Measurements from ENCODE around the gene HEPN1.

Gene HEPN1

GRCh38 chr11:124918950-124919349 is at the start of gene HEPN1:
HEPN1 (plus strand) TSS chr11:124919250.
- no peak within 1 kb of the TSS for H3K4me3 ChIP-seq (ENCODE audit: low read depth, low read length)

DNA sequence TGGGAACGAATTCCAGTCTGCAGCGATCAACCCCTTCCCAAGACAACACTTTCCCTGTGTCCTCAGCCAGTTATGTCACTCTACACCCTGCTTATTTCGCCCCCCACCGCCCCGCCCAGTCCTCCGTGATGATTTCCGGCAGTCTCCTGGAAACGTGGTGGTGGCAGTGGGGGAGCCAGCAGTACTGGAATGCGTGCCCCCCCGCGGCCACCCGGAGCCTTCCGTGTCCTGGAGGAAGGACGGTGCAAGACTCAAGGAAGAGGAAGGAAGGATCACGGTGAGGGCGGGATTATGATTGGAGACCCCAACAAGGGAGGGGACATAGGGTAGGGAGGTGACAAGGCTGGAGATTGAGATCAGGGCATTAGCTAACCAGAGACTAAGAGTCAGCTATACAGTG is 49.7 kb upstream of the HEPN1 start:
- TF ChIP-seq, protein P1, sequence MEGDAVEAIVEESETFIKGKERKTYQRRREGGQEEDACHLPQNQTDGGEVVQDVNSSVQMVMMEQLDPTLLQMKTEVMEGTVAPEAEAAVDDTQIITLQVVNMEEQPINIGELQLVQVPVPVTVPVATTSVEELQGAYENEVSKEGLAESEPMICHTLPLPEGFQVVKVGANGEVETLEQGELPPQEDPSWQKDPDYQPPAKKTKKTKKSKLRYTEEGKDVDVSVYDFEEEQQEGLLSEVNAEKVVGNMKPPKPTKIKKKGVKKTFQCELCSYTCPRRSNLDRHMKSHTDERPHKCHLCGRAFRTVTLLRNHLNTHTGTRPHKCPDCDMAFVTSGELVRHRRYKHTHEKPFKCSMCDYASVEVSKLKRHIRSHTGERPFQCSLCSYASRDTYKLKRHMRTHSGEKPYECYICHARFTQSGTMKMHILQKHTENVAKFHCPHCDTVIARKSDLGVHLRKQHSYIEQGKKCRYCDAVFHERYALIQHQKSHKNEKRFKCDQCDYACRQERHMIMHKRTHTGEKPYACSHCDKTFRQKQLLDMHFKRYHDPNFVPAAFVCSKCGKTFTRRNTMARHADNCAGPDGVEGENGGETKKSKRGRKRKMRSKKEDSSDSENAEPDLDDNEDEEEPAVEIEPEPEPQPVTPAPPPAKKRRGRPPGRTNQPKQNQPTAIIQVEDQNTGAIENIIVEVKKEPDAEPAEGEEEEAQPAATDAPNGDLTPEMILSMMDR (IDR thresholded peaks at IDR 0.05; ENCODE audit: low read depth, low read length) = no peak
- H3K4me3 ChIP-seq (ENCODE audit: low read depth, low read length) = no peak overlapping the region

More at GRCh38 chr11:124918950-124919349, at the start of gene HEPN1:
- TF ChIP-seq, protein P1 (IDR thresholded peaks at IDR 0.05; ENCODE audit: low read depth, low read length) = no peak

- TF ChIP-seq, protein P1 (IDR thresholded peaks at IDR 0.05; ENCODE audit: low read depth, low read length) = no peak
- H3K4me3 ChIP-seq (ENCODE audit: low read depth, low read length) = no peak overlapping the region
These were observed 49.1 kb upstream of the HEPN1 start for GRCh38 chr11:124869856-124870387.

GRCh38 chr11:124870430-124870829 is 48.6 kb upstream of the HEPN1 start:
- H3K4me3 ChIP-seq (ENCODE audit: low read depth, low read length) = no peak overlapping the region
- TF ChIP-seq, protein P1 (IDR thresholded peaks at IDR 0.05; ENCODE audit: low read depth, low read length) = no peak

DNA sequence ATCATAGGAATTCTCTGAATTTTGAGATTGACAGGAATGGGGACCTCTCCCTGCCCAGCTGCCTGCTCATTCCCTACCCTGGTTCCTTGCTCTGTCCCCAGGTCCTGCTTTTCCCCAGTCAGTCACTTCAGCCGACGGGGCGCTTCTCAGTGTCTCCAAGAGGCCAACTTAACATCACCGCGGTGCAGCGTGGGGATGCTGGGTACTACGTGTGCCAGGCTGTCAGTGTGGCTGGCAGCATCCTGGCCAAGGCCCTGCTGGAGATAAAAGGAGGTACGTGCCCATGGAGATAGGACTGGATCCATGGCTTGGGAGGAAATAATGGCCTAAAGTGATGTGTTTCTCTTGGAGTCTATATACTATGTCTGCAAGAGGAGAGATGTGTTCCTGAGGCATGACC is 46.8 kb upstream of the HEPN1 start:
- TF ChIP-seq, protein P1 (IDR thresholded peaks at IDR 0.05; ENCODE audit: low read depth, low read length) = no peak
- no peak overlapping the region for H3K4me3 ChIP-seq (ENCODE audit: low read depth, low read length)

GRCh38 chr11:124872741-124873140 is 46.3 kb upstream of the HEPN1 start:
- no peak overlapping the region for H3K4me3 ChIP-seq (ENCODE audit: low read depth, low read length)
- TF ChIP-seq, protein P1 (IDR thresholded peaks at IDR 0.05; ENCODE audit: low read depth, low read length) = no peak

GRCh38 chr11:124873951-124874350 is 45.1 kb upstream of the HEPN1 start:
- TF ChIP-seq, protein P1 (IDR thresholded peaks at IDR 0.05; ENCODE audit: low read depth, low read length) = no peak
- no peak overlapping the region for H3K4me3 ChIP-seq (ENCODE audit: low read depth, low read length)
